NCI-H2081 (cell line): Measurements from ENCODE around the gene BMI1.
"Not testable (repeated sequence)": the region's sequence is repeated elsewhere in the genome, so short reads cannot be mapped to it uniquely, and the experiment has no call there.

Experiments used
- DNase-seq, 2 experiments: peaks; one replicate each; lab custom pipeline; 2025; lab: John Stamatoyannopoulos, UW

The BMI1 gene

GRCh38 chr10:22340329-22341189 is 19.7 kb downstream of the BMI1 start:
- DNase-seq: peak; percentile 42 to 61

GRCh38 chr10:22341190-22341925 is 20.5 kb downstream of the BMI1 start:
- DNase-seq: no peak

GRCh38 chr10:22341926-22342196 is 21.0 kb downstream of the BMI1 start:
- no peak for DNase-seq

GRCh38 chr10:22342421-22342820 is 21.5 kb downstream of the BMI1 start:
- DNase-seq: no peak

GRCh38 chr10:22343731-22344130 is 22.8 kb downstream of the BMI1 start:
- DNase-seq: no peak

- no peak for DNase-seq
Measured at GRCh38 chr10:22344249-22344648, 23.4 kb downstream of the BMI1 start.

GRCh38 chr10:22344781-22345300 is 23.9 kb downstream of the BMI1 start:
- no peak for DNase-seq

GRCh38 chr10:22345301-22346095 is 24.6 kb downstream of the BMI1 start, which contains the start of gene SPAG6:
TSS of gene SPAG6 (plus strand) at chr10:22345496. CDS start at chr10:22345612, 116 bp downstream.
- peak; percentile 48 to 76 for DNase-seq

GRCh38 chr10:22346096-22346661 is 25.3 kb downstream of the BMI1 start:
- no peak for DNase-seq

GRCh38 chr10:22349755-22350154 is 28.9 kb downstream of the BMI1 start:
- no peak for DNase-seq

- DNase-seq: no peak
Measured at GRCh38 chr10:22351131-22351703, 30.3 kb downstream of the BMI1 start.

- no peak for DNase-seq
Measured at GRCh38 chr10:22356324-22356873, 35.5 kb downstream of the BMI1 start.

- not testable (repeated sequence) for DNase-seq
Measured at GRCh38 chr10:22357770-22358169, 36.9 kb downstream of the BMI1 start.

- DNase-seq: no peak
Measured at GRCh38 chr10:22363305-22363704, 42.4 kb downstream of the BMI1 start.

GRCh38 chr10:22364407-22365140 is 43.7 kb downstream of the BMI1 start:
- DNase-seq: no peak

GRCh38 chr10:22365233-22365632 is 44.3 kb downstream of the BMI1 start:
- DNase-seq: no peak

- DNase-seq: no peak
Measured at GRCh38 chr10:22365644-22366434, 44.9 kb downstream of the BMI1 start.

GRCh38 chr10:22366435-22366703 is 45.5 kb downstream of the BMI1 start:
- DNase-seq: no peak

GRCh38 chr10:22366771-22367170 is 45.9 kb downstream of the BMI1 start:
- DNase-seq: no peak

- no peak for DNase-seq
Measured at GRCh38 chr10:22367471-22367870, 46.6 kb downstream of the BMI1 start.
